ENCODE results near the gene ARG2.

Gene ARG2

DNA sequence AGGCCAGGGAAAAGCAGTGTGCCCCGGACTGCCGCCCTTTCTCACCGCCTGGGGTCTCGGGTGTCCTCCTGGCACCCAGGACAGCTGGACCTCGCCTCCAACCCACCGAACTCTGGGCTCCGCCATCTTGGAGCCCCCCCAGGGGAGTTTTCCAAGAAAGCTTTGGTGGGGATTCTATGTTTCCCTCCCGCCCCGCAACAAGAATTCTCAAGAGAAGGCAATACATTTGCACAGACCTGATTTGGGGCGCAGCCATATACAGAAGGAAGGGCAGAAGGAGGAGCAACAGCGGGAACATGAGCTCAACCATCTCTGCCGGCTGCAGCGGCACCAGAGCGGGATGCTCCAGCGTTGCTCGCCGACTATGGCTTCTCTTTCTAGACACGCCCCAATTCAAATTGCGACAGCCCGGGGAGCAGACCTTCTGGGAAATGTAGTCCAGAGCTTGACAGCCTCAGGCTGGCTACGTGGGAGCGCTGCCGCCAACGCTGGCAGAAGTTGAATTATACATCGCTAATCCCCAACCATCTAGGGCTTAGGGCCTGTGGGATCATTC lies 75.8 kb downstream of the ARG2 start, which contains the start of gene RDH11:
Gene RDH11 (minus strand): TSS at position 371 of the 556 bp plus-strand sequence. CDS start 61 bp downstream, at position 310.
- peak within 1 kb of the TSS; percentile 83 for H3K4me3 ChIP-seq (ENCODE audit: low read depth, low read length)
- TF ChIP-seq, protein P1, sequence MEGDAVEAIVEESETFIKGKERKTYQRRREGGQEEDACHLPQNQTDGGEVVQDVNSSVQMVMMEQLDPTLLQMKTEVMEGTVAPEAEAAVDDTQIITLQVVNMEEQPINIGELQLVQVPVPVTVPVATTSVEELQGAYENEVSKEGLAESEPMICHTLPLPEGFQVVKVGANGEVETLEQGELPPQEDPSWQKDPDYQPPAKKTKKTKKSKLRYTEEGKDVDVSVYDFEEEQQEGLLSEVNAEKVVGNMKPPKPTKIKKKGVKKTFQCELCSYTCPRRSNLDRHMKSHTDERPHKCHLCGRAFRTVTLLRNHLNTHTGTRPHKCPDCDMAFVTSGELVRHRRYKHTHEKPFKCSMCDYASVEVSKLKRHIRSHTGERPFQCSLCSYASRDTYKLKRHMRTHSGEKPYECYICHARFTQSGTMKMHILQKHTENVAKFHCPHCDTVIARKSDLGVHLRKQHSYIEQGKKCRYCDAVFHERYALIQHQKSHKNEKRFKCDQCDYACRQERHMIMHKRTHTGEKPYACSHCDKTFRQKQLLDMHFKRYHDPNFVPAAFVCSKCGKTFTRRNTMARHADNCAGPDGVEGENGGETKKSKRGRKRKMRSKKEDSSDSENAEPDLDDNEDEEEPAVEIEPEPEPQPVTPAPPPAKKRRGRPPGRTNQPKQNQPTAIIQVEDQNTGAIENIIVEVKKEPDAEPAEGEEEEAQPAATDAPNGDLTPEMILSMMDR (IDR thresholded peaks at IDR 0.05; ENCODE audit: insufficient read depth, low read depth, low read length, missing control alignments), result no peak
- peak; percentile 91 for DNase-seq (ENCODE audit: low read depth)

DNA sequence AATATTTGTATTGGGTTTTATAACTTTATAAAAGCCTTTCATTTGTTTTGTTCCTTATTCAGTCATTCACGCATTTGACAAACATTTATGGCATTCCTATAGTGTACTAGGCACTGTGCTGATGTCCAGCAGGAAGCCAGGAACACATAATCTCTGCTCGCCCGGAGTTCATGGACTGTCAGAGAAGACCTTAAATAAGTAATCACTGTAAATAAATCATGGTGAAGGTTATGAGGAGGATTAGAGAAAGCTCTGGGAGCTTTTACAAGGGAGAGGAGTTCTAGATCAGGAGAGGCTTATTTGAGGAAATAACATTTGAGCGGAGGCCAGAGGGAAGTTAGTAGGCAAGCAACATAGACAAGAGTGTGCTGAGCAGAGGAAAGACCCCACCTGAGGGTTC lies 77.3 kb downstream of the ARG2 start:
- DNase-seq (ENCODE audit: low read depth), result no peak
- TF ChIP-seq, protein P1 (IDR thresholded peaks at IDR 0.05; ENCODE audit: insufficient read depth, low read depth, low read length, missing control alignments), result no peak
- H3K4me3 ChIP-seq (ENCODE audit: low read depth, low read length), result no peak overlapping the region

DNA sequence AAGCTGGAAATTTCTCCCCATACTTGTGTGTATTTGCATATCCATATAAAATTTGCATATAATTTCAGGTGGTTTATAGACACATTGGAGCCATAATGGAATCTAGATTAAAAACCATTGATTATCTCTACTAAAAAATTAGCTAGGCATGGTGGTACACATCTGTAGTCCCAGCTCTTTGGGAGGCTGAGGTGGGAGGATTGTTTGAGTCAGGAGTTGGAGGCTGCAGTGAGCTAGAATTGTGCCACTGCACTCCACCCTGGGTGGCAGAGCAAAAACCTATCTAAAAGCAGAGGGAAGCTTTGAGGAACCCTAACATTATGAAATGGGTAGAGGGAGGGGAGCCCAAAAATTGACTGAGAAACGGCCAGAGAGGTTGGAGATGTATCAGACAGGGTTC lies 78.5 kb downstream of the ARG2 start:
- DNase-seq (ENCODE audit: low read depth), result no peak
- TF ChIP-seq, protein P1 (IDR thresholded peaks at IDR 0.05; ENCODE audit: insufficient read depth, low read depth, low read length, missing control alignments), result no peak
- no peak overlapping the region for H3K4me3 ChIP-seq (ENCODE audit: low read depth, low read length)
